DOHH2 (cell line): Measurements from ENCODE around the gene EMC8.

Source experiments
- EZH2phosphoT487 ChIP-seq: fragments of 200-600 bp; sonication (generic); IDR thresholded peaks from 2 replicates; pipeline ENCODE4 v1.6.1; 2017; ENCODE audit warnings: borderline replicate concordance, mild to moderate bottlenecking, antibody characterized with exemption, low read length, moderate library complexity, mixed read lengths
- TF ChIP-seq, protein P1 (sequence below): fragments of 200-600 bp; sonication (generic); IDR thresholded peaks from one replicate; pipeline ENCODE4 v1.5.1; 2014; ENCODE audit warnings: antibody characterized with exemption, mild to moderate bottlenecking, low read depth, low read length; ENCODE audit not compliant: poor library complexity, severe bottlenecking

- TF ChIP-seq, protein P1, sequence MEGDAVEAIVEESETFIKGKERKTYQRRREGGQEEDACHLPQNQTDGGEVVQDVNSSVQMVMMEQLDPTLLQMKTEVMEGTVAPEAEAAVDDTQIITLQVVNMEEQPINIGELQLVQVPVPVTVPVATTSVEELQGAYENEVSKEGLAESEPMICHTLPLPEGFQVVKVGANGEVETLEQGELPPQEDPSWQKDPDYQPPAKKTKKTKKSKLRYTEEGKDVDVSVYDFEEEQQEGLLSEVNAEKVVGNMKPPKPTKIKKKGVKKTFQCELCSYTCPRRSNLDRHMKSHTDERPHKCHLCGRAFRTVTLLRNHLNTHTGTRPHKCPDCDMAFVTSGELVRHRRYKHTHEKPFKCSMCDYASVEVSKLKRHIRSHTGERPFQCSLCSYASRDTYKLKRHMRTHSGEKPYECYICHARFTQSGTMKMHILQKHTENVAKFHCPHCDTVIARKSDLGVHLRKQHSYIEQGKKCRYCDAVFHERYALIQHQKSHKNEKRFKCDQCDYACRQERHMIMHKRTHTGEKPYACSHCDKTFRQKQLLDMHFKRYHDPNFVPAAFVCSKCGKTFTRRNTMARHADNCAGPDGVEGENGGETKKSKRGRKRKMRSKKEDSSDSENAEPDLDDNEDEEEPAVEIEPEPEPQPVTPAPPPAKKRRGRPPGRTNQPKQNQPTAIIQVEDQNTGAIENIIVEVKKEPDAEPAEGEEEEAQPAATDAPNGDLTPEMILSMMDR: no peak
- no peak for TF ChIP-seq EZH2phosphoT487
Observed at GRCh38 chr16:85839681-85840240, 40.4 kb upstream of the EMC8 start.
